ENCODE data around the gene AQP7.

AQP7 gene

DNA sequence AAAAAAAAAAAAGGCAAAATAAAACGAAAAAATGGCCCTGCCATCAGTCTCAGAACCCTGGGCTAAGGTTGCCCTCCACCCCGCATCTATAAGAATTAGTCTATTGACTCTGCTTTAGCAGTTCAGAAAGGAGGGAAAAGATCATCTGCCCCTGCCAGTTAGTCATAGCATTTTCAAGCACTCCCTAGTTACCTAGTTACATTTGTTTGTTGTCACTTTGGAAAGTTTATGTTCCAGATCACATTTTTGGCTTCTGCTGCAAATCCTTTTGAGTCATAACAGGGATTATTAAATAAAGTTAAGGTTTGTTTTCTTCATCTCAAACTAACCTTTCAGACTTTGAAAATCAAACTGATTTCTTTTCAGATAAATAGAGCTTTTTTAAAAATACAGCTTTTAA, 52.1 kb downstream of the AQP7 start:
- H3K9ac ChIP-seq (ENCODE audit: low read depth, low read length), result no peak overlapping the region
- peaks cover 27% of the 10 kb centered on the region for H3K36me3 ChIP-seq (ENCODE audit: insufficient read depth, low read length)
- H3K9me3 ChIP-seq (ENCODE audit: control insufficient read depth, insufficient read depth, low read length), result no peaks in the 10 kb centered on the region
- H3K4me1 ChIP-seq (ENCODE audit: insufficient read depth, low read length), result no peaks in the 10 kb centered on the region

DNA sequence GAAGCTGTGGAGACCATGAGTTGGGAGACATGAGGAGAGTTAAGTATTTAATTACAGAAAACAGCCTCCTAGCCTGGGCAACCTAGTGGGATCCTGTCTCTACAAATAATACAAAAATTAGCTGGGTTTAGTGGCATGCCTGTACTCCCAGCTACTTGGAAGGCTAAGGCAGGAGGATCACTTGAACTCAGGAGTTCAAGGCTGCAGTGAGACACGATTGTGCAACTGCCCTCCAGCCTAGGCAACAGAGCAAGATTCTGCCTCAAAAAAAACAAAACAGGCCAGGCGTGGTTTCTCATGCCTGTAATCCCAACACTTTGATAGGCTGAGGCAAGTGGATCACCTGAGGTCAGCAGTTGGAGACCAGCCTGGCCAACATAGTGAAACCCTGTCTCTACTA, 52.6 kb downstream of the AQP7 start:
- Histone ChIP-seq H3K9me3 (ENCODE audit: control insufficient read depth, insufficient read depth, low read length) (no peaks in the 10 kb centered on the region), H3K9ac (ENCODE audit: low read depth, low read length) (no peak overlapping the region), H3K4me1 (ENCODE audit: insufficient read depth, low read length) (no peaks in the 10 kb centered on the region), H3K36me3 (ENCODE audit: insufficient read depth, low read length) (peaks cover 27% of the 10 kb centered on the region)

DNA sequence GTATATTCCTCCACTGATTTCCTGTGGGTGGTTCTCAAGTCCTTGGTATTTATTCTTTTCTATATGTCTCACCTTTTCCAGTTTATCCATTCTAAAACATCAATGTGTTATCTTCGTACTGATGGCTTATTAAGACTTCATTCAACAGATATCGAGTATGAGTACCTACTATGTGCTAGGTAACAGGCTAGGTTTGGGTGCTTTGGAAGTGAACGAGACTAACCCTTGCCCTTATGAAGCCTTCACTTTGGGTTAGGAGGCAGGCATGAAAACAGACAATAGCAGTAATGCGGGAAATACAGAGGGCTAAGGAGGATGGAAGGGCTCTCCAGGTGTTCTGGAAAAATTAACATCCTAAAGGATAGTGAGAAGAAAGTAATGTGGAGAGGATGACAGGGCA, 53.4 kb downstream of the AQP7 start:
- Histone ChIP-seq H3K9ac (ENCODE audit: low read depth, low read length) (no peak overlapping the region), H3K4me1 (ENCODE audit: insufficient read depth, low read length) (no peaks in the 10 kb centered on the region), H3K9me3 (ENCODE audit: control insufficient read depth, insufficient read depth, low read length) (no peaks in the 10 kb centered on the region), H3K36me3 (ENCODE audit: insufficient read depth, low read length) (peaks cover 31% of the 10 kb centered on the region)

DNA sequence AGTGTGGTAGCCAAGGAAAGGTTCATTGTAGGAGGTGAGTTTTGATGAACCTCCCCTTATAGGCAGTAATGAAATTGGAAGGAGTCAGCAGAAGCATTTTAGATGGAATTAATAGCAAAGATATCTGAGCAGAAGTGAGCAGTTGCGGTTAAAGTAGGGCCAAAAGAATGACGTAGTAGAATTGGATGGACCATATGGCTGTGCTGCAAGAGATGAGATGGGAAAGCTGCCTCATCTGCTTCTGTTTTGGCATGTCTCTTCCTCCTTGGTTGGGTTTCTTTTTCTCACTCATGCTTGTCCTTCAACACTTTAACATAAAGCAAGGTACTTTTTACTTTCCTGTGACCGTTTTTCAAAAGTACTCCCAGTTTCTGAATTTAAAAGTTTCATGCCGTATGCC, 55.8 kb downstream of the AQP7 start:
- Histone ChIP-seq H3K9ac (ENCODE audit: low read depth, low read length) (no peak overlapping the region), H3K9me3 (ENCODE audit: control insufficient read depth, insufficient read depth, low read length) (no peaks in the 10 kb centered on the region), H3K36me3 (ENCODE audit: insufficient read depth, low read length) (peaks cover 41% of the 10 kb centered on the region), H3K4me1 (ENCODE audit: insufficient read depth, low read length) (no peaks in the 10 kb centered on the region)

DNA sequence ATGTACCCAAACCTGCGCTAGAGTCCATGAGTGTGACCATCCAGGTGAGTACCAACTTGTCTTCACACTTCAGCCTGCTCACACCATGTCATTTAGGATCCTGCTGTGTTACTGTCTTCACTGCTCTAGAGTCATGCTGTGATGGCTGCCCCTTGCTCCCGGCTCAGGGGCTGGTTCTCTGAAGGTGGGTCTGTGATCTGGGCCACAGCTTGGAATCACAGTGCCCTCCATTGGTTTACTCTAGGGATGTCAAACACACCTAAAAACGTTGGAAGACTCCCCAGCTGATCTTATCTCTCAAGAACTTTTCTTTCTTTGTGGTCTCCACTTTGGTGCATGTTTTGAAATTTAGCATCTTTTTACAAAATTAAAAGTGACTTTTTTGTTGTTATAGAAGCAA, 58.2 kb downstream of the AQP7 start:
- H3K9ac ChIP-seq (ENCODE audit: low read depth, low read length), result no peak overlapping the region
- H3K4me1 ChIP-seq (ENCODE audit: insufficient read depth, low read length), result no peaks in the 10 kb centered on the region
- peaks cover 49% of the 10 kb centered on the region for H3K36me3 ChIP-seq (ENCODE audit: insufficient read depth, low read length)
- H3K9me3 ChIP-seq (ENCODE audit: control insufficient read depth, insufficient read depth, low read length), result peaks cover 5% of the 10 kb centered on the region; the same call in 1 of the 2 replicates

DNA sequence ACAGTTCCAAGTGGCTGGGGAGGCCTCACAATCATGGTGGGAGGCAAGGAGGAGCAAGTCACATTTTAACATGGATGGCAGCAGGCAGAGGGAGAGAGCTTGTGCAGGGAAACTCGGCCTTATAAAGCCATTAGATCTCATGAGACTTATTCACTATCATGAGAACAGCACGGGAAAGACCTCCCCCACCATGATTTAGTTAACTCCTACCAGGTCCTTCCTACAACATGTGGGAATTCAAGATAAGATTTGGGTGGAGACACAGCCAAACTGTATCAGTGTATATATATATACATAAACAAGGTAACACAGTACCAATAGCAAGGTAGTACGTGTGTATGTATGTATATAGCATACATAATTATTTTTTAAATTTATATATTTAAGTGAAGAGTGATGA, 61.2 kb downstream of the AQP7 start:
- Histone ChIP-seq H3K36me3 (ENCODE audit: insufficient read depth, low read length) (peaks cover 48% of the 10 kb centered on the region), H3K4me1 (ENCODE audit: insufficient read depth, low read length) (no peaks in the 10 kb centered on the region), H3K9ac (ENCODE audit: low read depth, low read length) (no peak overlapping the region), H3K9me3 (ENCODE audit: control insufficient read depth, insufficient read depth, low read length) (peaks cover 13% of the 10 kb centered on the region; the same call in 1 of the 2 replicates)

DNA sequence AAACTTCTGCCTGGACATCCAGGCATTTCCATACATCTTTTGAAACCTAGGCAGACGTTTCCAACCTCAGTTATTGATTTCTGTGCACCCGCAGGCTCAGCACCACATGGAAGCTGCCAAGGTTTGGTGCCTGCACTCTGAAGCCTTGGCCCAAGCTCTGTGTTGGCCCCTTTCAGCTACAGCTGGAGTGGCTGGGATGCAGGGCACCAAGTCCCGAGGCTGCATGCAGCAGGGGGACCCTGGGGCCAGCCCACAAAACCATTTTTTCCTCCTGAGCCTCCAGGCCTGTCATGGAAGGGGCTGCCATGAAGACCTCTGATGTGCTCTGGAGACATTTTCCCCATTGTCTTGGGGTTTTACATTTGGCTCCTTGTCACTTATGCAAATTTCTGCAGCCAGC, 62.2 kb downstream of the AQP7 start:
- Histone ChIP-seq H3K4me1 (ENCODE audit: insufficient read depth, low read length) (no peaks in the 10 kb centered on the region), H3K36me3 (ENCODE audit: insufficient read depth, low read length) (peaks cover 41% of the 10 kb centered on the region), H3K9ac (ENCODE audit: low read depth, low read length) (no peak overlapping the region), H3K9me3 (ENCODE audit: control insufficient read depth, insufficient read depth, low read length) (peaks cover 13% of the 10 kb centered on the region)
